ENCODE measurements around the gene ANKRD40CL.

- no peak for TF ChIP-seq POLR2A (IDR thresholded peaks at IDR 0.05; ENCODE audit: low read depth, low read length)
- no peak for TF ChIP-seq TAF1 (IDR thresholded peaks at IDR 0.05; ENCODE audit: borderline replicate concordance, low read depth, low read length)
Measured at GRCh38 chr17:50767030-50767429, 288 bp downstream of the ANKRD40CL start.
